Measurements from ENCODE around the gene CAMTA1.

CAMTA1 gene

GRCh38 chr1:7475691-7476090 is 690.4 kb downstream of the CAMTA1 start:
- DNase-seq: no peak
- ATAC-seq: no peak

GRCh38 chr1:7476402-7476801 is 691.1 kb downstream of the CAMTA1 start:
- no peak for ATAC-seq
- DNase-seq: no peak

GRCh38 chr1:7476861-7477547 is 691.8 kb downstream of the CAMTA1 start:
- ATAC-seq (no peak), DNase-seq (no peak)

GRCh38 chr1:7477593-7477992 is 692.3 kb downstream of the CAMTA1 start:
- DNase-seq (no peak), ATAC-seq (no peak)

GRCh38 chr1:7478142-7478790 is 693.0 kb downstream of the CAMTA1 start:
- no peak for ATAC-seq
- no peak for DNase-seq

GRCh38 chr1:7478809-7479499 is 693.7 kb downstream of the CAMTA1 start:
- ATAC-seq: no peak

GRCh38 chr1:7479571-7479970 is 694.3 kb downstream of the CAMTA1 start:
- ATAC-seq: no peak
- no peak for DNase-seq

More at GRCh38 chr1:7478809-7479499, 693.7 kb downstream of the CAMTA1 start:
- peak; percentile 5 for DNase-seq

GRCh38 chr1:7481194-7481593 is 695.9 kb downstream of the CAMTA1 start:
- no peak for DNase-seq

GRCh38 chr1:7482077-7482476 is 696.8 kb downstream of the CAMTA1 start:
- DNase-seq (no peak), ATAC-seq (no peak)

More at GRCh38 chr1:7481194-7481593, 695.9 kb downstream of the CAMTA1 start:
- no peak for ATAC-seq

- ATAC-seq (no peak), DNase-seq (no peak)
Observed at GRCh38 chr1:7482772-7483495, 697.7 kb downstream of the CAMTA1 start.

GRCh38 chr1:7483634-7484383 is 698.6 kb downstream of the CAMTA1 start:
- ATAC-seq: no peak
- no peak for DNase-seq

GRCh38 chr1:7485086-7485780 is 700.0 kb downstream of the CAMTA1 start:
- no peak for DNase-seq
- no peak for ATAC-seq

- DNase-seq: no peak
- no peak for ATAC-seq
Observed at GRCh38 chr1:7485826-7486225, 700.6 kb downstream of the CAMTA1 start.

- DNase-seq: no peak
- ATAC-seq: no peak
Observed at GRCh38 chr1:7487766-7488474, 702.7 kb downstream of the CAMTA1 start.

- DNase-seq (no peak), ATAC-seq (no peak)
Observed at GRCh38 chr1:7488475-7488842, 703.2 kb downstream of the CAMTA1 start.

- no peak for ATAC-seq
- DNase-seq: no peak
Observed at GRCh38 chr1:7489586-7489985, 704.3 kb downstream of the CAMTA1 start.

GRCh38 chr1:7490576-7490975 is 705.3 kb downstream of the CAMTA1 start:
- no peak for ATAC-seq
- no peak for DNase-seq

GRCh38 chr1:7491109-7491817 is 706.0 kb downstream of the CAMTA1 start:
- no peak for ATAC-seq

GRCh38 chr1:7491818-7492173 is 706.5 kb downstream of the CAMTA1 start:
- no peak for ATAC-seq
- no peak for DNase-seq

More at GRCh38 chr1:7491109-7491817, 706.0 kb downstream of the CAMTA1 start:
- no peak for DNase-seq
